Natural killer cell (primary cell): ENCODE results near the gene ARGLU1. TPM values are rescaled to one million over a fixed set of nuclear protein-coding genes. Genes with fewer than 3 reads are reported as not detected.

Experiments used
- ATAC-seq, 3 donors: fragments of 150-1000 bp in 2 of 3; fragments of 200-7000 bp in 1 of 3; cut with Tn5 transposase; 1 replicate in 1 of 3; 2 replicates in 2 of 3; pipeline ENCODE4 v1.10.0; 2021; ENCODE audit warnings: mild to moderate bottlenecking in 2 of 3, moderate library complexity in 2 of 3
- DNase-seq, 2 donors: peaks; one replicate each; pipeline versions ENCODE4 v3.0.0 to v3.0.0-alpha.2; 2013 to 2021; ENCODE audit warnings: mixed read lengths in 1 of 2
- H3K27ac ChIP-seq: one replicate; pipeline ENCODE4 v1.5.1; 2013; ENCODE audit warnings: mild to moderate bottlenecking, low read length
- H3K27me3 ChIP-seq: one replicate; pipeline ENCODE4 v1.6.1; 2013; ENCODE audit warnings: low read length; ENCODE audit not compliant: control insufficient read depth, insufficient read depth
- H3K36me3 ChIP-seq: one replicate; pipeline ENCODE4 v1.6.1; 2013; ENCODE audit warnings: low read length; ENCODE audit not compliant: control insufficient read depth, insufficient read depth
- H3K4me1 ChIP-seq: one replicate; pipeline ENCODE4 v1.6.1; 2013; ENCODE audit warnings: low read length; ENCODE audit not compliant: control insufficient read depth, insufficient read depth
- H3K4me3 ChIP-seq: one replicate; pipeline ENCODE4 v1.5.1; 2013; ENCODE audit warnings: low read length
- H3K9me3 ChIP-seq: one replicate; pipeline ENCODE4 v1.6.1; 2013; ENCODE audit warnings: low read length; ENCODE audit not compliant: control insufficient read depth, insufficient read depth
- H3K27ac Mint-ChIP-seq, 2 donors: one replicate each; pipeline ENCODE4 v1.8.0; 2022; ENCODE audit warnings: mild to moderate bottlenecking in 2 of 2, mixed read lengths in 2 of 2, moderate library complexity in 1 of 2
- H3K27me3 Mint-ChIP-seq, 2 donors: one replicate each; pipeline ENCODE4 v1.8.0; 2022; ENCODE audit warnings: low read depth in 2 of 2, mixed read lengths in 2 of 2
- H3K36me3 Mint-ChIP-seq: one replicate; pipeline ENCODE4 v1.8.0; 2022; ENCODE audit warnings: mixed read lengths
- H3K4me1 Mint-ChIP-seq, 2 donors: one replicate each; pipeline ENCODE4 v1.8.0; 2022; ENCODE audit warnings: mixed read lengths in 2 of 2
- H3K4me3 Mint-ChIP-seq: one replicate; pipeline ENCODE4 v1.8.0; 2022; ENCODE audit warnings: mild to moderate bottlenecking, moderate library complexity, mixed read lengths
- H3K9me3 Mint-ChIP-seq, 2 donors: one replicate each; pipeline ENCODE4 v1.8.0; 2022; ENCODE audit warnings: mixed read lengths in 2 of 2
- WGBS: methylation state at CpG from one replicate; pipeline ENCODE4 v1.1.7; 2013; ENCODE audit warnings: missing lambda C conversion rate; ENCODE audit not compliant: insufficient coverage; 5-methylcytosine and 5-hydroxymethylcytosine counted together
- intact Hi-C: fragments of 100-400 bp; cut with micrococcal nuclease; formaldehyde crosslinking; loops from one replicate; pipeline ENCODE4 v1.14.2; 2022
- total RNA-seq, 4 donors: library from RNA; stranded (reverse); fragments of 120-200 nt in 1 of 4; gene quantifications; one replicate each; pipeline versions ENCODE4 v1.2.3 to v1.2.4, GENCODE V29; 2013 to 2022
- TF ChIP-seq, protein P1 (sequence below): fragments of 200-600 bp; IDR thresholded peaks from one replicate; pipeline ENCODE4 v1.8.0; 2022; ENCODE audit warnings: antibody characterized with exemption

ARGLU1 gene
- total RNA-seq, 3 donors from 2014 or later (not counting 1 experiment from before 2014, with no cell fraction given) = 158 to 179 (median 161) TPM

DNA sequence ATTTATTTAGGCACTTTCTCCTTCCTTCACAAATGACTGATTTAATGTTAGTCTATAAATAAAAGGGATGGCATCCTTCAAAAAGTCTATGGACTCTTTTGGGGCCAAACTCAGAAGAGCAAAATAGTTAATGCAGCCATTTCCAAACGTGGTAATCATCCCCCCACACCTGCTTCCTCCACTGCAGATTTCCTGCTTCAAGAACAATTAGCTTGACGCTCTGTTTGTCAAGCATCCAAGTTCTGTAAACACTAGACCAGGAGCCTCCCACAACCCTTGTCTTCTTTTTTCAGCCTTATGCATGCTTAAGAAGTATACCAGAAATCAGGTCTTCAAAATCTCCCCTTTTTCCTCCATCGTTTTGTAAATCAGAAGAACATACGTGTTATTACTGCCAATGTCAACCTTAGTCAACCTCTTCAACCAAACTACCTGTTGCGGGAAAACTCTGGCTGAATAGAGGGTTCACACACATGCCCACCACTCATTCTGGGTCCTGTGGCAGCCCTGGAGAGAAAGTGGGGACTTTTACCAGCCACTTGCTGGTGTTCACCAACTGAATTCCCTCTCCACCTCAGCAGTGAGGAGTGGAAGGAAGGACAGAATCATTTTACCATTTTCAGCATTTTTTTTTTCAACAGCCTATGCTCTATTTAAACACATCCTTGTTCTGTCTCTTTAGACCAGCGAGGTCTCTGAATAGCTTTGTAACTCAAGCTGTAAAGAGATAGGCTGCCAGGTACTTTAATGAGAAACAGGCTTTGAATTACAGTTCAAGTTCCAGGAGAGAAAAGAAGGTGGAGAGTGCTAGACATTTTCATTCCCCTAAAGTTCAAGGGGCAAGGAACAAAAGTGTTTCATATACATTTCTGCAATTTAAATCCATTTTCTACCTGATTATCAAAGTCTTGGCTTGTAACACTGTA lies 71.6 kb downstream of the ARGLU1 start:
- DNase-seq (no peak), ATAC-seq (no peak)
- WGBS = 39% methylated on average over 6 of the region's 6 CpGs
- H3K4me1 ChIP-seq = peaks cover 12% of the 10 kb centered on the region
- Mint-ChIP-seq H3K27ac (no peak overlapping the region), H3K27me3 (peaks cover 44 to 78% of the 10 kb centered on the region in 2 donors), H3K9me3 (no peaks in the 10 kb centered on the region), H3K4me1 (peaks cover 28 to 36% of the 10 kb centered on the region in 2 donors), H3K36me3 (no peaks in the 10 kb centered on the region), H3K4me3 (no peak overlapping the region)
- no peak overlapping the region for H3K27ac ChIP-seq
- H3K4me3 ChIP-seq = no peak overlapping the region
- TF ChIP-seq, protein P1, sequence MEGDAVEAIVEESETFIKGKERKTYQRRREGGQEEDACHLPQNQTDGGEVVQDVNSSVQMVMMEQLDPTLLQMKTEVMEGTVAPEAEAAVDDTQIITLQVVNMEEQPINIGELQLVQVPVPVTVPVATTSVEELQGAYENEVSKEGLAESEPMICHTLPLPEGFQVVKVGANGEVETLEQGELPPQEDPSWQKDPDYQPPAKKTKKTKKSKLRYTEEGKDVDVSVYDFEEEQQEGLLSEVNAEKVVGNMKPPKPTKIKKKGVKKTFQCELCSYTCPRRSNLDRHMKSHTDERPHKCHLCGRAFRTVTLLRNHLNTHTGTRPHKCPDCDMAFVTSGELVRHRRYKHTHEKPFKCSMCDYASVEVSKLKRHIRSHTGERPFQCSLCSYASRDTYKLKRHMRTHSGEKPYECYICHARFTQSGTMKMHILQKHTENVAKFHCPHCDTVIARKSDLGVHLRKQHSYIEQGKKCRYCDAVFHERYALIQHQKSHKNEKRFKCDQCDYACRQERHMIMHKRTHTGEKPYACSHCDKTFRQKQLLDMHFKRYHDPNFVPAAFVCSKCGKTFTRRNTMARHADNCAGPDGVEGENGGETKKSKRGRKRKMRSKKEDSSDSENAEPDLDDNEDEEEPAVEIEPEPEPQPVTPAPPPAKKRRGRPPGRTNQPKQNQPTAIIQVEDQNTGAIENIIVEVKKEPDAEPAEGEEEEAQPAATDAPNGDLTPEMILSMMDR = no peak
- no peaks in the 10 kb centered on the region for H3K9me3 ChIP-seq
- intact Hi-C loops = no loop called here
- H3K27me3 ChIP-seq = peaks cover 16% of the 10 kb centered on the region
- no peaks in the 10 kb centered on the region for H3K36me3 ChIP-seq

DNA sequence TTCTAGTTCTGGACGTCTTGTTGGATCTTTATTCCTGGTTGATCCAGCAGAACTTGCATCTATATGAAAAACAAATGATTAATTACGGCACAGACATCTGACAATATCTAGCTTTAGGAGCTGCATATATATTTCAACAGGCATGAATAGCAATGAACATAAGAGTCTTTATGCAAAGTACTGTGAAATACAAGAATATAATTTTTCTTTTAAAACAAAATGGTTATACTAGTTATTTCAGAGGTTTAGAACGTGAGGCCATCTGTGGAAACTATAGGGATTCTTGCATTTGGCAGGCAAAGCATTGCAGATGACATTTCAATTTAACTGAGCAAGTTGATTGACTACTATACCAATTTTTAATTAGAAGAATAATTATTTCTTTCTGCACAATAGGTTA lies 73.0 kb downstream of the ARGLU1 start:
- H3K27me3 ChIP-seq = peaks cover 14% of the 10 kb centered on the region
- intact Hi-C loops = no loop called here
- TF ChIP-seq, protein P1 = no peak

DNA sequence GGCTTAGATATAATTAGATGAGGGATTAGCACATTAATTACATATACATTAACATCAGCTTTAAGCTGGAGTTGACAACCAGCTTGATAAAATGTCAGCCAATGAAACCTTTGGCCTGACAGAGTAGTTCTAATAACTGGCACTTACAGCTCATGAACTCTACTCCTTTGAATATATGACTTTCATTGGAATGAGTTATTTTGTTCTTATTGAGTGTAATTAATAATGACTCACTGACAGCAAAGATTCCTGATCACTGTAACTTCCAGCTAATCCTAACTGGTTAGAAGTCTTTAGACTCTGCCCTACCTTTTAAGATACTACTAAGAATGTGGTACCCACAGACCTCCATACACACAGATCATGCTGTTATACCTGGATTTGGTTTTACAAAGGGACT lies 73.4 kb downstream of the ARGLU1 start:
- DNase-seq = no peak

More for the DNA sequence above, 73.0 kb downstream of the ARGLU1 start:
- H3K4me1 Mint-ChIP-seq = peaks cover 33 to 37% of the 10 kb centered on the region in 2 donors
- DNase-seq (no peak), ATAC-seq (no peak)
- H3K27ac Mint-ChIP-seq = no peak overlapping the region
- H3K36me3 ChIP-seq = no peaks in the 10 kb centered on the region
- no peak overlapping the region for H3K27ac ChIP-seq
- no peaks in the 10 kb centered on the region for H3K36me3 Mint-ChIP-seq
- H3K9me3 Mint-ChIP-seq = no peaks in the 10 kb centered on the region
- peaks cover 38 to 71% of the 10 kb centered on the region in 2 donors for H3K27me3 Mint-ChIP-seq
- no peak overlapping the region for H3K4me3 ChIP-seq
- H3K4me1 ChIP-seq = peaks cover 17% of the 10 kb centered on the region
- H3K9me3 ChIP-seq = no peaks in the 10 kb centered on the region
- 94% methylated on average over 2 of the region's 3 CpGs for whole genome bisulfite sequencing
- no peak overlapping the region for H3K4me3 Mint-ChIP-seq

More for the DNA sequence above, 73.4 kb downstream of the ARGLU1 start:
- H3K4me1 Mint-ChIP-seq = peaks cover 29 to 33% of the 10 kb centered on the region in 2 donors
- ATAC-seq = no peak
- Histone ChIP-seq H3K4me3 (no peak overlapping the region), H3K27me3 (peaks cover 16% of the 10 kb centered on the region), H3K36me3 (no peaks in the 10 kb centered on the region), H3K27ac (no peak overlapping the region), H3K9me3 (no peaks in the 10 kb centered on the region), H3K4me1 (peaks cover 17% of the 10 kb centered on the region)
- no peak overlapping the region for H3K27ac Mint-ChIP-seq
- no peaks in the 10 kb centered on the region for H3K36me3 Mint-ChIP-seq
- no peak overlapping the region for H3K4me3 Mint-ChIP-seq
- no peaks in the 10 kb centered on the region for H3K9me3 Mint-ChIP-seq
- H3K27me3 Mint-ChIP-seq = peaks cover 37 to 69% of the 10 kb centered on the region in 2 donors
- TF ChIP-seq, protein P1 = no peak
- intact Hi-C loops = no loop called here
